EL (cell line): ENCODE data around the gene RANBP3.

ENCODE experiments used
- DNase-seq: peaks from one replicate; pipeline ENCODE4 v3.0.0-alpha.2; 2016

Gene RANBP3

GRCh38 chr19:5877882-5878281 is 100.1 kb downstream of the RANBP3 start:
- DNase-seq = no peak

- no peak for DNase-seq
These were observed 100.5 kb downstream of the RANBP3 start for GRCh38 chr19:5877427-5877826.

GRCh38 chr19:5874496-5874895 is 103.4 kb downstream of the RANBP3 start:
- DNase-seq = peak; percentile 59

- no peak for DNase-seq
These were observed 104.2 kb downstream of the RANBP3 start for GRCh38 chr19:5873617-5874199.

- DNase-seq = no peak
These were observed 107.0 kb downstream of the RANBP3 start for GRCh38 chr19:5870986-5871394.

- DNase-seq = no peak
These were observed 110.5 kb downstream of the RANBP3 start for GRCh38 chr19:5867201-5868136.
